ENCODE data around the gene PEX14.
A peak's percentile ranks its signal among the peaks of the same experiment; 100 is the strongest.

PEX14 gene

DNA sequence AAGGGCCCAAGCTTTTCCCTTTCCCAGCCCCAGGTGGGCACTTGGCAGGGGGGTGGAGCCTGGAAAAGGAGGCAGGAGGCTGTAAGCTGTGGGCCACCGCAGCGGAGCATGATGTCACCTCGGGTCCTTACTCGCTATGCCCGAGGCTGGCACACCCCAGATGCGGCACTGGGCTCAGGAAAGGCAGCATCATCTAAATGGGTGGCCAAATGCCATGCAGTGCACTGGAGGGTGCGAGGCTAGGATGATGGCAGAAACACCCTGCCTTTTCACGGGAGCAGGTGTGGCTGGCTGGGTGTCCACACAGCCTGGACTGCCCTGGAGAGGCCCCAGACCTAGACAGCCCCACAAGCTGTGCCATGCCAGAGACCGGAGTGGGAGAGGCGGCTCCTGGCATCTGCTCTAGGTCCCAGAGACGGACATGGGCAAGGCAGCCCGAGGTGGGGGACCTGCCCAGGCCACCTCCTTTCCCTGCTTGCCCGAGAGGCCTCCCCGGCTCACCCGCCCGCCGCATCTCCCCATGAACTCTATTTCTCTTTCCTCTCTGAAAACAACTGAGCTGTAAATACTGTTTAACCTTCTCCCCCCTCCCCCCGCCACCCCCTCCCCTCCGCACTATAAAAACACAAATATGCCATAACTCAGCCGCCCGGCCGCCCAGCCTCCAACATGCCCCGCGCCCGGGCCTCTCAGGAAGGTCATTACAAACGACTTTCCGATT lies 197.0 kb downstream of the PEX14 start:
- no peak for DNase-seq (ENCODE audit: insufficient read length, low spot score)
- no peak for FAIRE-seq
- no peak for TF ChIP-seq POLR2A (IDR thresholded peaks at IDR 0.05; ENCODE audit: low read depth, low read length)

- FAIRE-seq, result no peak
- no peak for DNase-seq (ENCODE audit: insufficient read length, low spot score)
- TF ChIP-seq POLR2A (IDR thresholded peaks at IDR 0.05; ENCODE audit: low read depth, low read length), result no peak
These were observed 197.7 kb downstream of the PEX14 start for GRCh38 chr1:10672343-10673050.

DNA sequence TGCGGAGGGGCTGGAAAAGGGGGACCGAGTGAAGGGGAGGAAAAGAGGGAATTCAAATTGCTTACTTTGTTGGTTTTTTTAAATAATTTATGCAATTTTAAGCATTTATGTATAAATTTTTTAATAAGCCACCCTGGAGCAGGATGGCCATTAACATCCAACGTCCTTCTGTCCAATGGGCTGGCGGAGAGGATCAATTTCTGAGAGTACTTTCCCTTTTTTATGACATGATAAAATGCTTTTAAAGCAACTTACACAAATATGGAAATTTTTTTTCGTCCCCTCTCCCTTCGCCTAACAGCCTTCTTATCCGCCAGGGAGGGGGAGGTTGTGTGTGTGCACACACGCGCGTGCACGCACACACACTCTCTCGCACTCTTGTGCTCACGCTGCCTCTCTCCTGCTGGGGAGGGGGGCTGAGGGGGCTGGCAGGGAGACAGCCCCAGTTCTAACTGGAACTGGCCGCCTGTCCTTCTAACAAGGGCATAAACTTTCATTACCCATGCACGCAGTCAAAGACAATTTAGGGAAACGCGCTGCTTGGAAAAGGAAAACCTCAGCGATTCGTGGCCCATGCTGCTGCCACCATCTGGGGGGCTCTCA lies 198.5 kb downstream of the PEX14 start:
- no peak for DNase-seq (ENCODE audit: insufficient read length, low spot score)
- TF ChIP-seq POLR2A (IDR thresholded peaks at IDR 0.05; ENCODE audit: low read depth, low read length), result no peak
- no peak for FAIRE-seq

- FAIRE-seq, result no peak
- DNase-seq (ENCODE audit: insufficient read length, low spot score), result no peak
- no peak for TF ChIP-seq POLR2A (IDR thresholded peaks at IDR 0.05; ENCODE audit: low read depth, low read length)
These were observed 199.5 kb downstream of the PEX14 start for GRCh38 chr1:10674222-10674621.

DNA sequence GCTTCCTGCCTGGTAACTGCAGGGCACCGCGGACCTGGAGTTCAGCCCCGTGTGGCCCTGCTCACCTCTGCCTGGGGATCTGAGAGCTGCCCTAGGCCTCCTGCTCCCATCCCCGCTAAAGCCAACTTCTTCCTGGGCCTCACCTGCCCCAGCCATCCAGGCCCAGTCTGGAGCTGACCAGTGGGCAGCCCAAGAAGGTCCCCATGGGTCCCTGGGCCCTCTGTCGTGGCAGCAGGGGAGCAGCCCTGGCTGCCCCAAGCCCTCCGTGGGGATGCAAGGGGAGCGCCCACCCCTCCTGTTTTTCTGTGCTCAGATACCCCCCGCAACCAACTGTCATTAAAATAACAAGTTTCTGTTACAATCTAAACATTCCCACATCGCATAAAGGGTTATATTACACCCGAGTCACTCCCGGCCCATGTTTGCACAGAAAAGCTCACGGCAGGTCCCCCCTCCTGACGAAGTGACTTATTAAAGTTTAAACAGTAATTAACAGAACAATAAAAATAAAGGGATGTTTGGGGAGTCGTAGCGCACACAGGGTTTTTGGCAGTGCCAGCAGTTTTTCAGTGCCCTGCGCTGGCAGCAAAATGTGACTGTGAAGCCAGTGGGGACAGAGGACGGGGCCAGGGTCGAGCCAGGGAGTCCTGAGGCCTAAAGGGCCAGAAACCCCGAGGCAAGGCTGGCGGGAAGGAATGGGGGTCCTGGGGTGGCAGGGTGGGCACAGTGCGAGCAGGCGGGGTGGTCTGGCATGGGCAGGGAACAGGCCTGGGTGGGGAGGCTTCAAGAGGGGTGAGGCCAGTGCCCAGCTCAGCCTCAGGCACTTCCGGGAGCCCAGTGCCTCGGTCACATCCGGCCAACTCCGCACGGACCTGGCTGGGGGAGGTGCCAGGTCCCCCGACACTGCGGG lies 200.2 kb downstream of the PEX14 start:
- DNase-seq (ENCODE audit: insufficient read length, low spot score), result no peak
- FAIRE-seq, result no peak
- no peak for TF ChIP-seq POLR2A (IDR thresholded peaks at IDR 0.05; ENCODE audit: low read depth, low read length)

GRCh38 chr1:10675813-10676212 lies 201.1 kb downstream of the PEX14 start:
- no peak for TF ChIP-seq POLR2A (IDR thresholded peaks at IDR 0.05; ENCODE audit: low read depth, low read length)
- DNase-seq (ENCODE audit: insufficient read length, low spot score) (no peak), FAIRE-seq (no peak)

DNA sequence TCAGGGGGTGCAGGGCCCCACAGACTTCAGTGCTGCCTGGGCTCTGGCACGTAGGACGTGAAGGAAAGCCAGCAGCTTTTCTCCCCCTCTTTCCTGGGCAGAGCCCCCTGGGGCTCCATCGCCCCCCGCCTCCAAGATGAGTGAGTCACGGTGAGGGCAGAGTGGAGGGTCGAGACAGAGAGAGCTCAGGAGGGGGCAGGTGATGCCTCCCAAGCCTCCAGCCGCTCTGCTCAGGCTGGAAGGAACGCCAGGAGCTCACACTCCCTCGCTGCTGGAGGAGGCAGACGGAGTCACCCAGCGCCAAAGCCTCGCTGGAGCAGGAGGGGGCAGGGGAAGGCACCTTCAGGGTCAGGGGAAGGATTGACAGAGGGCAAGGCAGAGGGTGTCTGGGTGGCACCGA lies 202.2 kb downstream of the PEX14 start:
- no peak for DNase-seq (ENCODE audit: insufficient read length, low spot score)
- FAIRE-seq, result no peak

DNA sequence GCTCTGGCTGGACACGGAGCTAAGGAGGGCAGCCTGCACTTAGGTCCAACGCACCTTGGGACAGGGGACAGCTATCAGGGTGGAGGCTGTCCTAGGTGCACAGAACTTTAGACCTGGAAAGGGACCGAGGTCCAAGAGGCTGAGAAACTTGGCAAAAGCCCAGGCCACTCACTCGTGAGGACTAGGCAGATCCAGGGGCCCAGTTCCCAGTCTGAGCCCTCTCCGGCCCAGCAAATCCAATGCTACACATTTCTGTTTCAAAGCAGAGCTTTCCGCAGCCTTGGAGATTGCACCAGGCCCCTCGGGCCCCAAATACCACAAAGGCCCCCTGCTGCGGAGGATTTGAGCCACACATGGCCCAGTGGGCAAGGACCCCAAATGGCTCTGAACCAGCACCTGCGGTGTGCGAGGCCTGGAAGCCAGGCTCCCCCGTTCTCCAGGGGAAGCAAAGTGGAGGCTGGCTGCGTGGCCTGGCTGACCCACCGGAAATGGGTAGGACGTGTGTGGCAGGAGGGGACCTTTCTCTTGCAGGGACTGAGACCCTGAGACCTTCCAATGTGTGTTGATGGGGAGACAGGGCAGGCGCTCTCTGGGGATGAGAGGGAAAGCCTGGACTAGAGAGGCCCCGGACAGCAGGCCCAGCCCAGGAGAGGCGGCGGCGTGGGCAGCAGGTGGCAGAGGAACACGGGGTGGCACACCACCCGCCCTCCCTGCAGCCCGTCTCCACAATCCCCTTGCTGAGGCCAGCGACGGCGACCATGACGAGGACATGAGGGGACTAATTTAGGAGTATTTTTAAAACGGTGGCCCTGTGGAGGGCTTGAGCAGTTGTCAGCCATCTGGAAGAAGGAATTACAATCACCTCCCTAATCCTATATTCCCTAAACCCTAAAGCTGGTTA lies 203.0 kb downstream of the PEX14 start:
- no peak for DNase-seq (ENCODE audit: insufficient read length, low spot score)
- FAIRE-seq, result no peak
- no peak for TF ChIP-seq POLR2A (IDR thresholded peaks at IDR 0.05; ENCODE audit: low read depth, low read length)

More for the DNA sequence above, 202.2 kb downstream of the PEX14 start:
- TF ChIP-seq POLR2A (IDR thresholded peaks at IDR 0.05; ENCODE audit: low read depth, low read length), result no peak

DNA sequence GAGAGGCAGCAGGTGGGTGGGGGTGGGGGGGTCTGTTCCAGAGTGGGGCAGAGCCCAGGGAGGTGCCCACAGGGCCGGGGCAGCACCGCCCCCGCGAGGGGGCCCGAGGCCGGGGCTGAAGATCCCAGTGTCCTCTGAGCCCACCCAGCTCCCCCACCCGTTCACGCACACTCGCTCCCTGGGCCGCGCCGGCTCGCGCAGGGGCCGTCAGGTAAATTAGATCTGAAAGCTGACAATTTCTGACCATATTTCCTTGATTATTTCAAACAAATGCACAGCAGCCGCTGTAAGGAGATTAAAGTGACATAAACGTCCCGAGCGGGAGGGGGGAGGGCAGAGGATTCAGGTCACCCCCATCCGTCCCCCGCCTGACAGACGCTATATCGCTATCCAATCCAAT lies 203.7 kb downstream of the PEX14 start:
- no peak for TF ChIP-seq POLR2A (IDR thresholded peaks at IDR 0.05; ENCODE audit: low read depth, low read length)
- DNase-seq (ENCODE audit: insufficient read length, low spot score) (no peak), FAIRE-seq (no peak)

- no peak for TF ChIP-seq POLR2A (IDR thresholded peaks at IDR 0.05; ENCODE audit: low read depth, low read length)
- no peak for FAIRE-seq
- no peak for DNase-seq (ENCODE audit: insufficient read length, low spot score)
These were observed 204.1 kb downstream of the PEX14 start for GRCh38 chr1:10678852-10679251.

- peak; percentile 23 for FAIRE-seq
- TF ChIP-seq POLR2A (IDR thresholded peaks at IDR 0.05; ENCODE audit: low read depth, low read length), result no peak
- peak; percentile 76 for DNase-seq (ENCODE audit: insufficient read length, low spot score)
These were observed 204.9 kb downstream of the PEX14 start for GRCh38 chr1:10679496-10680220.

Measured in H54 (cell line).